Thyroid gland (tissue), 4 donors: ENCODE measurements around the gene EEFSEC.

ENCODE experiments used
- CTCF ChIP-seq, 6 experiments: fragments of 200-600 bp in 3 of 6; fragments of 450-650 bp in 3 of 6; sonication (generic) in 3 of 6; IDR thresholded peaks; one replicate each; pipeline ENCODE4 v1.5.1; 2016 to 2019; ENCODE audit warnings: antibody characterized with exemption in 6 of 6, mild to moderate bottlenecking in 2 of 6, inconsistent platforms in 1 of 6, moderate library complexity in 1 of 6
- POLR2A ChIP-seq, 2 donors: fragments of 450-650 bp; IDR thresholded peaks; one replicate each; pipeline ENCODE4 v1.6.1; 2017; ENCODE audit warnings: antibody characterized with exemption in 2 of 2, mild to moderate bottlenecking in 2 of 2, moderate library complexity in 1 of 2

DNA sequence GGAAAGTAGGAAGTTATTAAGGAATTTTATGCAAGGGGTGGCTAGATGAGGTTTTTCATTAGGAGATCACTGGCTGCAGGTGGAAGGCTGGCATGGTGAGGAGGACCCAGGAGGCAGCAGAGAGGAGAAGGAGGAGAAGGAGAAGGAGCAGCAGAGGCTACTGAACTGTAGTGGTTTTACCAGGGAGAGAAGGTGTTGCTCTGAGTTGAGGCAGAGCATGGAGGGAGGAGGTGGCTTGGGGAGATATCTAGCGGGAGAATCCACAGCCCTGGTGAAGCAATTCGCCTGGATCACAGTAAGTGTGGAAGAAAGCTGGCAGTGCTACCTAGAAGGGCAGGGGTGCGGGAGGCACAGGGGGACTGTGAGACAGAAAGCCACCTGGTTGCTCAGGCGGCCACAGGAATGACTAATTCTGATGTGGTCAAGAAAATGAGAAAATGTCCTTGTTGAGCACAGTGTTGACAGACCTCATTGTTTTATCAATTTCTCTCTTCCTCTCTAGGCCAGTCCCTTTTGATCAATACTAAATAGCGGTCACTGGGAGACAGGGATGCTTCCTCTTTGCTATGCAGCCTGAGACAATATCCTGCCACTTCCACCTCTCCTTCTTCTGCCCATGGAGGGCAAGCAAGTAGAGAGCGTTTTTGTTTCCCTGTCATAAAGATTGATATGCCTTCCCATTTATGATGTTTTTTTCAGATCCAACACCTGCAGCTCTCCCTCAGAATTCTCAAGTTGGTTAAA lies 94.6 kb downstream of the EEFSEC start:
- TF ChIP-seq POLR2A (IDR thresholded peaks at IDR 0.05) (no peak), CTCF (IDR thresholded peaks at IDR 0.05) (no peak)
